Sigmoid colon (tissue), 7 donors: ENCODE measurements around the gene ABCF1. TPM values are rescaled to one million over a fixed set of nuclear protein-coding genes. Genes with fewer than 3 reads are reported as not detected.

Experiments
- DNase-seq: peaks from one replicate; pipeline ENCODE4 v3.0.0-alpha.2; 2019
- H3K27ac ChIP-seq, 4 donors: fragments of 200-600 bp; sonication (generic); one replicate each; pipeline ENCODE4 v1.5.1; 2016 to 2019; ENCODE audit warnings: mild to moderate bottlenecking in 1 of 4
- H3K27me3 ChIP-seq, 3 donors: fragments of 200-600 bp; sonication (generic); one replicate each; pipeline ENCODE4 v1.5.1; 2019; ENCODE audit warnings: mild to moderate bottlenecking in 1 of 3
- H3K36me3 ChIP-seq, 4 donors: fragments of 200-600 bp; sonication (generic); one replicate each; pipeline ENCODE4 v1.5.1; 2016 to 2019
- H3K4me1 ChIP-seq, 4 donors: fragments of 200-600 bp; sonication (generic); one replicate each; pipeline ENCODE4 v1.5.1; 2017 to 2019
- H3K4me3 ChIP-seq, 4 donors: fragments of 200-600 bp; sonication (generic); one replicate each; pipeline ENCODE4 v1.5.1; 2017 to 2019; ENCODE audit warnings: mild to moderate bottlenecking in 2 of 4, moderate library complexity in 1 of 4
- H3K9me3 ChIP-seq, 4 donors: fragments of 200-600 bp in 3 of 4; sonication (generic) in 3 of 4; one replicate each; pipeline versions ENCODE4 v1.5.1 to v1.6.1; 2013 to 2019
- EP300 ChIP-seq, 4 donors: sonication (generic); formaldehyde crosslinking; IDR thresholded peaks; one replicate each; pipeline ENCODE4 v1.6.1; 2017; ENCODE audit warnings: antibody characterized with exemption in 4 of 4
- POLR2A ChIP-seq, 2 donors: fragments of 450-650 bp; IDR thresholded peaks; one replicate each; pipeline ENCODE4 v1.6.1; 2016; ENCODE audit warnings: antibody characterized with exemption in 2 of 2, mild to moderate bottlenecking in 2 of 2, moderate library complexity in 2 of 2
- POLR2AphosphoS5 ChIP-seq, 4 donors: sonication (generic); formaldehyde crosslinking; IDR thresholded peaks; one replicate each; pipeline ENCODE4 v1.6.1; 2017; ENCODE audit warnings: antibody characterized with exemption in 4 of 4
- WGBS, 2 donors: extraction: QIAGEN DNeasy Blood & Tissue Kit; methylation state at CpG; one replicate each; pipeline ENCODE4 v1.1.7; 2013; 5-methylcytosine and 5-hydroxymethylcytosine counted together
- intact Hi-C: fragments of 100-400 bp; cut with DNase I; formaldehyde crosslinking; loops from one replicate; pipeline ENCODE4 v1.15.1; 2023
- polyA plus RNA-seq, 3 donors: library from polyadenylated mRNA; stranded (reverse); fragments of 200-250 nt; gene quantifications; one replicate each; pipeline ENCODE4 v1.2.3, GENCODE V29; 2013
- total RNA-seq, 4 donors: library from RNA; depleted of rRNA; stranded (reverse); fragments of >200 nt; gene quantifications; one replicate each; pipeline ENCODE4 v1.1.0, GENCODE V29; 2016
- TF ChIP-seq, protein P1 (sequence below), 4 experiments: fragments of 450-650 bp in 3 of 4; fragments of 200-600 bp in 1 of 4; IDR thresholded peaks; one replicate each; pipeline ENCODE4 v1.5.1; 2016 to 2019; ENCODE audit warnings: antibody characterized with exemption in 4 of 4, mild to moderate bottlenecking in 3 of 4, moderate library complexity in 2 of 4
- donor health status: healthy with polysubstance abuse.
- donor health status: Bipolar disorder and iron deficiency.
- donor health status: healthy.

Gene ABCF1
- total and polyA plus RNA-seq, 7 donors, result 17.4 to 46.7 (median 31.4) TPM

- no peak overlapping the region for H3K27ac ChIP-seq
- H3K4me3 ChIP-seq, result no peak overlapping the region
- no peak for DNase-seq
- no peaks in the 10 kb centered on the region for H3K9me3 ChIP-seq
- TF ChIP-seq, protein P1, sequence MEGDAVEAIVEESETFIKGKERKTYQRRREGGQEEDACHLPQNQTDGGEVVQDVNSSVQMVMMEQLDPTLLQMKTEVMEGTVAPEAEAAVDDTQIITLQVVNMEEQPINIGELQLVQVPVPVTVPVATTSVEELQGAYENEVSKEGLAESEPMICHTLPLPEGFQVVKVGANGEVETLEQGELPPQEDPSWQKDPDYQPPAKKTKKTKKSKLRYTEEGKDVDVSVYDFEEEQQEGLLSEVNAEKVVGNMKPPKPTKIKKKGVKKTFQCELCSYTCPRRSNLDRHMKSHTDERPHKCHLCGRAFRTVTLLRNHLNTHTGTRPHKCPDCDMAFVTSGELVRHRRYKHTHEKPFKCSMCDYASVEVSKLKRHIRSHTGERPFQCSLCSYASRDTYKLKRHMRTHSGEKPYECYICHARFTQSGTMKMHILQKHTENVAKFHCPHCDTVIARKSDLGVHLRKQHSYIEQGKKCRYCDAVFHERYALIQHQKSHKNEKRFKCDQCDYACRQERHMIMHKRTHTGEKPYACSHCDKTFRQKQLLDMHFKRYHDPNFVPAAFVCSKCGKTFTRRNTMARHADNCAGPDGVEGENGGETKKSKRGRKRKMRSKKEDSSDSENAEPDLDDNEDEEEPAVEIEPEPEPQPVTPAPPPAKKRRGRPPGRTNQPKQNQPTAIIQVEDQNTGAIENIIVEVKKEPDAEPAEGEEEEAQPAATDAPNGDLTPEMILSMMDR (IDR thresholded peaks at IDR 0.05), result no peak
- TF ChIP-seq EP300 (IDR thresholded peaks at IDR 0.05) (no peak), POLR2A (IDR thresholded peaks at IDR 0.05) (no peak), POLR2AphosphoS5 (IDR thresholded peaks at IDR 0.05) (no peak)
- peaks cover 0 to 9% (median 6%) of the 10 kb centered on the region in 4 donors for H3K4me1 ChIP-seq
- H3K27me3 ChIP-seq, result no peaks in the 10 kb centered on the region
- peaks cover 0 to 40% (median 12%) of the 10 kb centered on the region in 4 donors for H3K36me3 ChIP-seq
- 85 to 94% methylated on average over 3 of the region's 3 CpGs for WGBS, 2 donors
- intact Hi-C loops, result loop anchor here (5.0 to 10.0 kb wide), 2 partner anchors 53 to 199 kb away; partner anchors contain the start of gene RPP21
These were observed 27.4 kb upstream of the ABCF1 start for GRCh38 chr6:30543821-30544220.

GRCh38 chr6:30544666-30545272, 26.5 kb upstream of the ABCF1 start:
- intact Hi-C loops, result loop anchor here (5.0 to 10.0 kb wide), 2 partner anchors 53 to 200 kb away; partner anchors contain the start of gene RPP21
- Histone ChIP-seq H3K27me3 (no peaks in the 10 kb centered on the region), H3K9me3 (no peaks in the 10 kb centered on the region), H3K4me3 (no peak overlapping the region), H3K27ac (no peak overlapping the region), H3K4me1 (peaks cover 0 to 9% (median 6%) of the 10 kb centered on the region in 4 donors), H3K36me3 (peaks cover 0 to 48% (median 14%) of the 10 kb centered on the region in 4 donors)
- 34 to 48% methylated on average over 6 of the region's 6 CpGs for WGBS, 2 donors
- no peak for DNase-seq
- TF ChIP-seq POLR2A (IDR thresholded peaks at IDR 0.05), result no peak
- TF ChIP-seq, protein P1 (IDR thresholded peaks at IDR 0.05), result peak; percentile 27 to 76 (median 74)
- no peak for TF ChIP-seq EP300 (IDR thresholded peaks at IDR 0.05)
- no peak for TF ChIP-seq POLR2AphosphoS5 (IDR thresholded peaks at IDR 0.05)

GRCh38 chr6:30547454-30547853, 23.8 kb upstream of the ABCF1 start:
- intact Hi-C loops, result loop anchor here (10.0 kb wide), 1 partner anchor 203 kb away; the partner anchor contains the start of gene RPP21
- Histone ChIP-seq H3K9me3 (no peaks in the 10 kb centered on the region), H3K4me3 (no peak overlapping the region), H3K36me3 (peaks cover 7 to 75% (median 27%) of the 10 kb centered on the region in 4 donors), H3K4me1 (no peaks in the 10 kb centered on the region), H3K27me3 (no peaks in the 10 kb centered on the region), H3K27ac (no peak overlapping the region)
- no peak for DNase-seq
- WGBS, 2 donors, result 90 to 95% methylated on average over 6 of the region's 6 CpGs
- no peak for TF ChIP-seq EP300 (IDR thresholded peaks at IDR 0.05)
- TF ChIP-seq POLR2AphosphoS5 (IDR thresholded peaks at IDR 0.05), result no peak
- TF ChIP-seq, protein P1 (IDR thresholded peaks at IDR 0.05), result no peak
- no peak for TF ChIP-seq POLR2A (IDR thresholded peaks at IDR 0.05)

GRCh38 chr6:30548375-30548774, 22.9 kb upstream of the ABCF1 start:
- 75 to 81% methylated on average over 2 of the region's 2 CpGs for WGBS, 2 donors
- no peaks in the 10 kb centered on the region for H3K4me1 ChIP-seq
- TF ChIP-seq, protein P1 (IDR thresholded peaks at IDR 0.05), result no peak
- TF ChIP-seq POLR2AphosphoS5 (IDR thresholded peaks at IDR 0.05), result no peak
- TF ChIP-seq POLR2A (IDR thresholded peaks at IDR 0.05), result no peak
- TF ChIP-seq EP300 (IDR thresholded peaks at IDR 0.05), result no peak
- intact Hi-C loops, result loop anchor here (10.0 kb wide), 1 partner anchor 204 kb away; the partner anchor contains the start of gene RPP21
- no peaks in the 10 kb centered on the region for H3K27me3 ChIP-seq
- H3K27ac ChIP-seq, result no peak overlapping the region
- peaks cover 16 to 84% (median 36%) of the 10 kb centered on the region in 4 donors for H3K36me3 ChIP-seq
- DNase-seq, result no peak
- H3K4me3 ChIP-seq, result no peak overlapping the region
- no peaks in the 10 kb centered on the region for H3K9me3 ChIP-seq
